ENCODE data around the gene NAALADL1. TPM values are rescaled to one million over a fixed set of nuclear protein-coding genes. Genes with fewer than 3 reads are reported as not detected.

Gene NAALADL1
- total RNA-seq, 1 experiment from 2014 or later: not detected

DNA sequence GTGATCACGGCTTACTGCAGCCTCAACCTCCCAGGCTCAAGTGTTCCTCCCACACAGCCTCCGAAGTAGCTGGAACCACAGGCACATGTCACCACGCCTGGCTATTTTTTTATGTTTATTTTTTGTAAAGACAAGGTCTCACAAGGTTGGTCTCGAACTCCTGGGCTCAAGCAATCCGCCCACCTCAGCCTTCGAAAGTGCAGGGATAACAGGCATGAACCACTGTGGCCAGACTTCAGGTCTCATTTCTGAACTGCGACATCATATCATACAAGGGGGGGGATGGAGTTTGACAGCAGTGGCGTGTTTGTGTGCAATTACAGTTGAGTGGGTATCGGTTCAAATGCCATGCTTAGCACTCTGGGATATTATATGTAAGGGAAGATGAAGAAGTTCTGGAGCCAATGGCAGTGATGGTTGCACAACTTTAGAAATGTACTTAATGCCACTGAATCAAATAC is 6.9 kb downstream of the NAALADL1 start:
- BruUV-seq (replicated peaks): no TSS peak
- intact Hi-C loops (cut with micrococcal nuclease; ENCODE audit: unreplicated experiment): no loop called here
- H3K4me3 Mint-ChIP-seq (ENCODE audit: low read depth, unreplicated experiment): no peak overlapping the region
- CTCF ChIA-PET: no interaction called here
- no peak overlapping the region for H3K27ac Mint-ChIP-seq (ENCODE audit: unreplicated experiment)
- H3K36me3 Mint-ChIP-seq (ENCODE audit: insufficient read depth, unreplicated experiment): no peaks in the 10 kb centered on the region
- H3K4me1 Mint-ChIP-seq (ENCODE audit: low read depth, unreplicated experiment): no peaks in the 10 kb centered on the region
- no peak for DNase-seq
- TF ChIP-seq, protein P1, sequence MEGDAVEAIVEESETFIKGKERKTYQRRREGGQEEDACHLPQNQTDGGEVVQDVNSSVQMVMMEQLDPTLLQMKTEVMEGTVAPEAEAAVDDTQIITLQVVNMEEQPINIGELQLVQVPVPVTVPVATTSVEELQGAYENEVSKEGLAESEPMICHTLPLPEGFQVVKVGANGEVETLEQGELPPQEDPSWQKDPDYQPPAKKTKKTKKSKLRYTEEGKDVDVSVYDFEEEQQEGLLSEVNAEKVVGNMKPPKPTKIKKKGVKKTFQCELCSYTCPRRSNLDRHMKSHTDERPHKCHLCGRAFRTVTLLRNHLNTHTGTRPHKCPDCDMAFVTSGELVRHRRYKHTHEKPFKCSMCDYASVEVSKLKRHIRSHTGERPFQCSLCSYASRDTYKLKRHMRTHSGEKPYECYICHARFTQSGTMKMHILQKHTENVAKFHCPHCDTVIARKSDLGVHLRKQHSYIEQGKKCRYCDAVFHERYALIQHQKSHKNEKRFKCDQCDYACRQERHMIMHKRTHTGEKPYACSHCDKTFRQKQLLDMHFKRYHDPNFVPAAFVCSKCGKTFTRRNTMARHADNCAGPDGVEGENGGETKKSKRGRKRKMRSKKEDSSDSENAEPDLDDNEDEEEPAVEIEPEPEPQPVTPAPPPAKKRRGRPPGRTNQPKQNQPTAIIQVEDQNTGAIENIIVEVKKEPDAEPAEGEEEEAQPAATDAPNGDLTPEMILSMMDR (IDR thresholded peaks at IDR 0.05; ENCODE audit: unreplicated experiment): no peak
- H3K9me3 Mint-ChIP-seq (ENCODE audit: low read depth, unreplicated experiment): no peaks in the 10 kb centered on the region
- H3K27me3 Mint-ChIP-seq (ENCODE audit: unreplicated experiment): peaks cover 29% of the 10 kb centered on the region

DNA sequence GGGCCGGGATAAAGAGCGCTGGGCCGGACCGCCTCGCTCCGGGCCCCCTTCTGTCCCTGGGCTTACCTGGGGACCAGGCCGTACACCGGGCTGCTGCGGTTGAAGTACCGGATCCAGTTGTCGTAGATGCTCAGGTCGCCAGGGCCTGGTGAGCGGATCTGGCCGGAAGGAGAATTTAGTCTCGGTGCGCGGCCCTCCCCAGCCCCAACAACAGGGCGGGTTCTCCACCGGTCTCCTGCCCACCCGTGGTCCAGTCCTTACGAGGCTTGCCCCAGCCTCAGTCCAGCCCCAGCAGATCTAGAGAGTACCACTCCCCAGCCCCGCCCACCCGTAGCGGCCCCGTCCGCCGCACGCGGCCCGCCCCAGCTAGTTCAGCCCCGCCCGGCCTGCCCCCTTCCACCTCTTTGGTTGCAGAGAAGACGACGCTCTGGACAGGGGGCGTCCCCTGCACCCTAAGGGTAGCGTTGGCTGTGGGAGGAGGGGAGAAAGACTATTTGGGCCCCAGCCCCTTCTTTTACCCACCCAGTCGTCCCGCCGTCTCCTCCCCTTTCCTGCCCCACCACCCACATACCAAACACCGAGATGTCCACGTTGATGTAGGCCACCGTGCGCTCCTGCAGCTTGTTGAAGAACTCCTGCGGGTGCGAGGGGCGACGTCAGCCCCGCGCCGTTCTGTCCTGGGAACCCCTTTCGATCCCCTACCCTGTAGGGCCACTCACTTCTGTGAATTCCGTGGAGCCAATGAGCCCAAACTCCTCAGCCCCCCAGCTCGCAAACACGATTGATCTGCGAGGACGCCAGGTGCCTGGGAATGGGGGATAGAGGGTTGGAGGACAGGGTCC is 10.6 kb downstream of the NAALADL1 start:
- DNase-seq: no peak
- Mint-ChIP-seq H3K9me3 (ENCODE audit: low read depth, unreplicated experiment) (no peaks in the 10 kb centered on the region), H3K27me3 (ENCODE audit: unreplicated experiment) (peaks cover 8% of the 10 kb centered on the region), H3K27ac (ENCODE audit: unreplicated experiment) (no peak overlapping the region), H3K36me3 (ENCODE audit: insufficient read depth, unreplicated experiment) (peaks cover 6% of the 10 kb centered on the region), H3K4me3 (ENCODE audit: low read depth, unreplicated experiment) (no peak overlapping the region), H3K4me1 (ENCODE audit: low read depth, unreplicated experiment) (no peaks in the 10 kb centered on the region)
- TF ChIP-seq, protein P1 (IDR thresholded peaks at IDR 0.05; ENCODE audit: unreplicated experiment): no peak
- BruUV-seq (replicated peaks): no TSS peak
- intact Hi-C loops (cut with micrococcal nuclease; ENCODE audit: unreplicated experiment): no loop called here
- CTCF ChIA-PET: no interaction called here

DNA sequence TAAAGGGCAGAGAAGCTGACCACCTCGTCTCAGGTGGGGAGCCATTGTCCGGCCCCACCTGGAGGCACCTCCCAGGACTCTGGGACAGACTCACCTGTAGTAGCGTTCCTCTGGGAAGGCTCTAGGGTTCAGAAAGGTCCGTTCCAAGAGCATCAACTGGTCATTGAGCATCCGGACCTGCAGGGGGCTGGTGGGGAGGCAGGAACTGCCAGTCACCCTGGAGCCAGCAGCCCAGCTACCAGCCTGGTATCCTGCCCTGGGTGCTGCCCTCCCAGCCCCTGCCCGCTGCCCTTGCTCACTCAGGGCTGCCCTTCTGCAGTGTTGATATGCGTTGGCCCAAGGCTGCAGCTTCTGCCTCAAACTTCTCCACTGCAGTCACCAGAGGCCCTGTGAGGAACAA is 12.6 kb downstream of the NAALADL1 start:
- CTCF ChIA-PET: no interaction called here
- H3K4me1 Mint-ChIP-seq (ENCODE audit: low read depth, unreplicated experiment): no peaks in the 10 kb centered on the region
- TF ChIP-seq, protein P1 (IDR thresholded peaks at IDR 0.05; ENCODE audit: unreplicated experiment): no peak
- H3K27me3 Mint-ChIP-seq (ENCODE audit: unreplicated experiment): no peaks in the 10 kb centered on the region
- H3K36me3 Mint-ChIP-seq (ENCODE audit: insufficient read depth, unreplicated experiment): peaks cover 26% of the 10 kb centered on the region
- no TSS peak for BruUV-seq (replicated peaks)
- H3K9me3 Mint-ChIP-seq (ENCODE audit: low read depth, unreplicated experiment): no peaks in the 10 kb centered on the region
- intact Hi-C loops (cut with micrococcal nuclease; ENCODE audit: unreplicated experiment): no loop called here
- DNase-seq: no peak
- H3K4me3 Mint-ChIP-seq (ENCODE audit: low read depth, unreplicated experiment): no peak overlapping the region
- no peak overlapping the region for H3K27ac Mint-ChIP-seq (ENCODE audit: unreplicated experiment)

DNA sequence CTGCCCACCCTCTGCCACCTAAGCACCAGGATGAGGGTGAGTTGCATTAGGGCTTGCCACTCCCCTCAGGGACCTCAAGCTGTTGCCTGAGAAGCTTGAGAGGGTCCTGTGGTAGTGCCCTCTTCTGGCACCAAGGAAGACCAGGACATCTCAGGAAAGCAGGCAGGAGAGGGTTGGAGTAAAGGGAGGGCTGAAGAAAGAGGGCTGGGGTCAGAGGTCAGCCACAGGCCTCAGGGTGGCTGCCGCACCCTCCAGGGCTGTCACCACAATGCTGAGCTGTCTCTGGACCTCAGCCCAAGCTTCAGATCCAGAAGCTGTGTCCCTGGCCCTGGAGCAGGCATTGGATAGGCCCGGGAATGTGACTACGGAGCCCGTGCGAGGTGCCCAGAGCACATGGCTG is 13.3 kb downstream of the NAALADL1 start:
- no peaks in the 10 kb centered on the region for H3K9me3 Mint-ChIP-seq (ENCODE audit: low read depth, unreplicated experiment)
- no peaks in the 10 kb centered on the region for H3K4me1 Mint-ChIP-seq (ENCODE audit: low read depth, unreplicated experiment)
- H3K36me3 Mint-ChIP-seq (ENCODE audit: insufficient read depth, unreplicated experiment): peaks cover 31% of the 10 kb centered on the region
- no peak for DNase-seq
- intact Hi-C loops (cut with micrococcal nuclease; ENCODE audit: unreplicated experiment): no loop called here
- CTCF ChIA-PET: no interaction called here
- TF ChIP-seq, protein P1 (IDR thresholded peaks at IDR 0.05; ENCODE audit: unreplicated experiment): no peak
- H3K27me3 Mint-ChIP-seq (ENCODE audit: unreplicated experiment): no peaks in the 10 kb centered on the region
- H3K27ac Mint-ChIP-seq (ENCODE audit: unreplicated experiment): no peak overlapping the region
- BruUV-seq (replicated peaks): no TSS peak
- no peak overlapping the region for H3K4me3 Mint-ChIP-seq (ENCODE audit: low read depth, unreplicated experiment)

All from Calu3 (cell line).